Stimulated activated CD4-positive, alpha-beta T cell treated with anti-CD3 and anti-CD28 coated beads, Interleukin-2, amount 100 ng/mL, for 48 hours (primary cell): ENCODE results near the gene KRTAP2-4.
"Not testable (repeated sequence)": the region's sequence is repeated elsewhere in the genome, so short reads cannot be mapped to it uniquely, and the experiment has no call there.

Source experiments
- DNase-seq, 2 donors: peaks; one replicate each; pipeline ENCODE4 v3.0.0-alpha.2; 2020

KRTAP2-4 gene

DNA sequence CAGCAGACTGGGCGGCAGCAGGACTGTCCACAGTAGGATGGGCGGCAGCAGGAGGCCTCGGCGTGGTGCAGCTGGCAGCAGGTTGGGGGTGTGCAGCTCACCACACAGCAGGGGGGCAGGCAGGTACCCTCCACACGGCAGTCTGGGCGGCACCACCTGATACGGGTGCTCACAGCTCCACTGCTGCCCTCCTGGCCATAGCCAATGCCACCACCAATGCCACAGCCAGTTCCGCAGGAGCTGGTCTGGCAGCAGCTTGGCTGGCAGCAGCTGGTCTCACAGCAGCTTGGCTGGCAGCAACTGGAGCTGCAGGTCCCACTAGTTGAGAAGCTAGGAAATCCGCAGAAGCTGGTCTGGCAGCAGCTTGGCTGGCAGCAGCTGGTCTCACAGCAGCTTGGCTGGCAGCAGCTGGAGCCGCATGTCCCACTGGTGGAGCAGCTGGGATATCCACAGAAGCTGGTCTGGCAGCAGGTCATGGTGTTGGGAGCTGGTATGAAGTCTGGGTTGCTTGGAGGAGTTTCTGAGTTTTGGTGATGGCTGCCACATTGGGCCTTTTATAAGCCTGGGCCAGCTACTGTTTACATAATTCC, 31.2 kb downstream of the KRTAP2-4 start, which contains the start of gene KRTAP1-3:
Gene KRTAP1-3, minus strand, starts transcription at position 529 of the 590 bp plus-strand sequence. Its CDS starts 53 bp downstream, at position 476.
- not testable (repeated sequence) for DNase-seq

- no peak for DNase-seq
Observed at GRCh38 chr17:41029633-41030245, 35.9 kb downstream of the KRTAP2-4 start, which contains the start of gene KRTAP1-4. Gene KRTAP1-4, minus strand, starts transcription at chr17:41030195. Its CDS starts 117 bp downstream, at chr17:41030078.

DNA sequence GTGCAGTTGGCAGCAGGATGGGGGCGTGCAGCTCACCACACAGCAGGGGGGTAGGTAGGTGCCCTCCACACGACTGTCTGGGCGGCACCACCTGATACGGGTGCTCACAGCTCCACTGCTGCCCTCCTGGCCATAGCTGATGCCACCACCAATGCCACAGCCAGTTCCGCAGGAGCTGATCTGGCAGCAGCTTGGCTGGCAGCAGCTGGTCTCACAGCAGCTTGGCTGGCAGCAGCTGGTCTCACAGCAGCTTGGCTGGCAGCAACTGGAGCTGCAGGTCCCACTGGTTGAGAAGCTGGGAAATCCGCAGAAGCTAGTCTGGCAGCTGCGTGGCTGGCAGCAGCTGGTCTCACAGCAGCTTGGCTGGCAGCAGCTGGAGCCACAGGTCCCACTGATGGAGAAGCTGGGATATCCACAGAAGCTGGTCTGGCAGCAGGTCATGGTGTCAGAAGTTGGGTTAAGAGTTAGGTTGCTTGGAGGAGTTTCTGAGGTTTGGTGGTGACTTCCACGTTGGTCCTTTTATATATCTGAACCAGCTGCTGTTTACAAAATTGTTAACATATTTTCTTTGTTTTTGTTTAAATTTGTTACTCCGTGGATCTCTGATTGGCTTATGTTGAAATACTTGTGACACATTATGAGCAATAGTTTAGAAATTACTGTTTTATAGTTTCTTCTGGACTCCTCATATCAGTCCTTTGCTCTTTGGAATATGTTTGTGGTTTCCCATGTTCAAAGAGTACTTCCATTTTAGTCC, 38.8 kb downstream of the KRTAP2-4 start, which contains the start of gene KRTAP1-5:
Gene KRTAP1-5, minus strand, starts transcription at position 494 of the 757 bp plus-strand sequence. Its CDS starts 53 bp downstream, at position 441.
- no peak for DNase-seq

DNA sequence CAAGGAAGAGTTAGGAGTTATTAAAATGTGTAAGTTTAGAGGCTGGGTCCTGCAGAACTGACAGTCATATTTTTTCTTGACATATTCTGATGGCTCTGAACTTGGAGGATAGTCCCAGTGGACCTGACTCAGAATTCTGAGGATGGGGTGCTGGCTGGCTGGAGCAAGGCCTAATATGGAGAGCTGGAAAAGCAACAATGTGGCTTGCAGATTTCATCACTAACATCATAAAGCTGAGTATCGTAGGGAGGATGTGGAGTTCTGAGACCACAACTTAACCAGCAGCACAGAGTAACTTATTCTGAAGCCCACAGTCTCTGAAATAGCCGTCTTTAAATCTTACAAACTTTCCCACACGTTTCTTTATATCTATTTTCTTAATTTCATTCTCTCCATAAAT, 41.0 kb downstream of the KRTAP2-4 start:
- DNase-seq = no peak

DNA sequence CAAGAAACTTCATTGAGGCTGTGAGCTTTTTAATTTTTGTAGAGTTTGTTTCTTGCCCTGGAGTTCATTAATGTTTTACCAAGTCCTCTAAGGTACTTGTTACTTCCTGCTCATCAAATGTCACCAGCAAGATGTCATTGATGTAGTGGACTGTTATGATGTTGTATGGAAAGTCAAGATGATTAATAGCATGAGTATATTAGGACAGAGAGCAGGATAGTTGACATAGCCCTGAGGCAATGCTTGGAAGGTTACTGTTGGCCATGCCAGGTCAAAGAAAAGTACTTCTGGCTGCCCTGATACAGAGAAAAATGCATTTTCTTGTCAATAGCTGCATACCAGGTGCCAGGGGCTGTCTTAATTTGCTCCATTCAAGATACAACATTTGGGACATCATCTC, 45.3 kb downstream of the KRTAP2-4 start:
- no peak for DNase-seq

DNA sequence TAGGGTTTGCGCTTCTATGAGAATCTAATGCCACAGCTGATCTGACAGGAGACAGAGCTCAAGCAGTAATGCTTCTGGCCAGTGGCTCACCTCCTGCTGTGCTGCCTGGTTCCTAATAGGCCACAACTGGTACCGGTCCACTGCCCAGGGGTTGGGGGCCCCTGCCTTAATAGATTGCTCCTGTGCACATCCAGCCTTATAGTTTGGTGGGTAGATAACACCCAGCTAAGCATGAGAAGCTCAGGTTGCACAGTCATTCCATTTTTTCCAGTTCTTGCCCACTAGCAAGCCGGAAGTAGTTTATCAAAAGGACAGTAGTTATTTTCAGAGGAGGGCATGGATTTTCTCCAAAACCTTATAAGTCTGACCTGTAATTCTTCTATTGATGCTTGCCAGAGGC, 46.3 kb downstream of the KRTAP2-4 start:
- DNase-seq = no peak

DNA sequence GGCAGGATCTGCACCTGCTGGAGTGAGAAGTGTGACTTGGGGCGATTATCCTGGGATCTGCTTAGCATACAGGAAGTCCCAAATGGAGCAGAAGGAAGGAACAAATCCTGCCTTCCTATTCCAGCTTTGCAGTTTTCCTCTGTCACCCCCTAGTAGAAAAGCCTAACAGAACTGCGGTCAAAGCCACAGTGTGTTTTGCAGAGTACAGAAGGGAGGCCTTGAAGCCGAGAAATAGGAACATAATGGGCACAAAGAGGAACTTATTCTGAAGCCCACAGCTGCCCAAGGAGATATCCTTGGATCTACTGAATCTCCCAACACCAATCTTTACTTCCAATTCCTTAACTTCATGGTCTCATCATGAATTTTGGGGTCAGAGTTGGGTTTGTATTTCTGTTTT, 47.1 kb downstream of the KRTAP2-4 start:
- no peak for DNase-seq

- no peak for DNase-seq
Observed at GRCh38 chr17:41016578-41017215, 49.0 kb downstream of the KRTAP2-4 start.

DNA sequence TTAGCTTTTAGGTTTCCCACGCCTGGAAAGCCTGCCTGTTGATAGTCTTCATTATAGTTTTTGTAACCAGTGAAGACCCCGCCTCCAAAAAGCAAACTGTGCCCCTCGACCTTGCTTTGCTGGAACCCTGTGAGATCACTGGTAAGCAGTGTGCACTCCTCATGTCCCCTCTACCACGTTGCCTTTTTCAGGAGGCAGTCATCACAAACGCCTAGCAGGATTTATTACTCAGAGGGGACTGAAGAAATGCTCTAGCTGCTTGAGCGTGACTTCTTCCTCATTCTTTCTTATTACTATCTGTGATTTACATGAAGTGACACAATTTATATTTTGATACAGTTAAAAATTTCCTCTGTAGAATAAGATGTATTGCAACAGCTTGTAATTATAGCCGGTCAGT, 50.2 kb downstream of the KRTAP2-4 start:
- no peak for DNase-seq
